RPMI7951 (cell line): Measurements from ENCODE around the gene AKR1C8. TPM values are rescaled to one million over a fixed set of nuclear protein-coding genes. Genes with fewer than 3 reads are reported as not detected.
"Not testable (repeated sequence)": the region's sequence is repeated elsewhere in the genome, so short reads cannot be mapped to it uniquely, and the experiment has no call there.

Source experiments
- DNase-seq: peaks from one replicate; pipeline ENCODE4 v3.0.0-alpha.2; 2012; ENCODE audit warnings: low read depth
- total RNA-seq: library from RNA; depleted of rRNA; stranded (reverse); fragments of >200 nt; shearing (Covaris generic); gene quantifications from 2 replicates; pipeline ENCODE4 v1.2.3, GENCODE V29; 2014

The AKR1C8 gene
- total RNA-seq, 1 experiment from 2014 or later, result not detected

GRCh38 chr10:5168897-5169420 lies 16.0 kb downstream of the AKR1C8 start:
- DNase-seq, result no peak

GRCh38 chr10:5165738-5166137 lies 19.2 kb downstream of the AKR1C8 start:
- no peak for DNase-seq

GRCh38 chr10:5163487-5163886 lies 21.5 kb downstream of the AKR1C8 start:
- no peak for DNase-seq

- peak; percentile 55 for DNase-seq
These were observed 25.8 kb downstream of the AKR1C8 start for GRCh38 chr10:5159126-5159525.

- no peak for DNase-seq
These were observed 27.4 kb downstream of the AKR1C8 start for GRCh38 chr10:5157501-5157900.

GRCh38 chr10:5155951-5156350 lies 29.0 kb downstream of the AKR1C8 start:
- DNase-seq, result no peak

GRCh38 chr10:5151076-5151475 lies 33.9 kb downstream of the AKR1C8 start:
- DNase-seq, result peak; percentile 17

- no peak for DNase-seq
These were observed 36.3 kb downstream of the AKR1C8 start for GRCh38 chr10:5148678-5149032.

GRCh38 chr10:5147981-5148677 lies 36.8 kb downstream of the AKR1C8 start:
- no peak for DNase-seq

- no peak for DNase-seq
These were observed 37.5 kb downstream of the AKR1C8 start for GRCh38 chr10:5147255-5147980.

GRCh38 chr10:5146920-5147254 lies 38.1 kb downstream of the AKR1C8 start:
- no peak for DNase-seq

- DNase-seq, result no peak
These were observed 41.8 kb downstream of the AKR1C8 start for GRCh38 chr10:5143137-5143536.

- no peak for DNase-seq
These were observed 42.8 kb downstream of the AKR1C8 start for GRCh38 chr10:5142199-5142598.

- DNase-seq, result not testable (repeated sequence)
These were observed 47.3 kb downstream of the AKR1C8 start for GRCh38 chr10:5137699-5138098.

GRCh38 chr10:5136468-5137087 lies 48.4 kb downstream of the AKR1C8 start:
- no peak for DNase-seq

- no peak for DNase-seq
These were observed 49.4 kb downstream of the AKR1C8 start for GRCh38 chr10:5135581-5135980.

- no peak for DNase-seq
These were observed 59.5 kb downstream of the AKR1C8 start for GRCh38 chr10:5125315-5126044.

GRCh38 chr10:5123886-5124285 lies 61.1 kb downstream of the AKR1C8 start:
- no peak for DNase-seq

GRCh38 chr10:5119997-5120396 lies 65.0 kb downstream of the AKR1C8 start:
- DNase-seq, result not testable (repeated sequence)

GRCh38 chr10:5117026-5117425 lies 67.9 kb downstream of the AKR1C8 start:
- no peak for DNase-seq

- no peak for DNase-seq
These were observed 68.3 kb downstream of the AKR1C8 start for GRCh38 chr10:5116621-5117020.

- DNase-seq, result not testable (repeated sequence)
These were observed 75.1 kb downstream of the AKR1C8 start for GRCh38 chr10:5109861-5110260.
